Activated CD8-positive, alpha-beta T cell treated with anti-CD3 and anti-CD28 coated beads, Interleukin-2, amount 10 ng/mL, durations not matched to agents 7 days and 5 days (primary cell): ENCODE results near the gene ALG8. TPM values are rescaled to one million over a fixed set of nuclear protein-coding genes. Genes with fewer than 3 reads are reported as not detected.
"Not testable (repeated sequence)": the region's sequence is repeated elsewhere in the genome, so short reads cannot be mapped to it uniquely, and the experiment has no call there.

Experiments used
- ATAC-seq: fragments of 150-1000 bp; cut with Tn5 transposase; one replicate; pipeline ENCODE4 v1.10.0; 2021; ENCODE audit warnings: moderate library complexity
- CTCF ChIA-PET: fragments of 350-600 bp; sonication (Branson Sonifier 250); formaldehyde crosslinking; loops from one replicate; lab custom pipeline; 2021; ENCODE audit warnings: antibody characterized with exemption; lab: Charles Lee
- POLR2A ChIA-PET: fragments of 350-600 bp; sonication (Branson Sonifier 250); formaldehyde crosslinking; loops from one replicate; lab custom pipeline; 2021; ENCODE audit warnings: antibody characterized with exemption; lab: Charles Lee
- DNase-seq: peaks from one replicate; pipeline ENCODE4 v3.0.0-alpha.2; 2020
- H3K27ac Mint-ChIP-seq: one replicate; pipeline ENCODE4 v1.8.0; 2021; ENCODE audit warnings: mild to moderate bottlenecking, mixed read lengths
- H3K27me3 Mint-ChIP-seq: one replicate; pipeline ENCODE4 v1.8.0; 2021; ENCODE audit warnings: low read depth, mixed read lengths
- H3K36me3 Mint-ChIP-seq: one replicate; pipeline ENCODE4 v1.8.0; 2021; ENCODE audit warnings: low read depth, mixed read lengths
- H3K4me1 Mint-ChIP-seq: one replicate; pipeline ENCODE4 v1.8.0; 2021; ENCODE audit warnings: low read depth, mixed read lengths
- H3K4me3 Mint-ChIP-seq: one replicate; pipeline ENCODE4 v1.8.0; 2021; ENCODE audit warnings: mild to moderate bottlenecking, mixed read lengths
- H3K9me3 Mint-ChIP-seq: one replicate; pipeline ENCODE4 v1.8.0; 2022; ENCODE audit warnings: mixed read lengths; ENCODE audit not compliant: insufficient read depth
- total RNA-seq, 2 experiments: library from RNA; stranded (reverse); gene quantifications; one replicate each; pipeline ENCODE4 v1.2.3, GENCODE V29; 2021

ALG8 gene
- total RNA-seq, 2 experiments from 2014 or later: 49.9 to 51.7 TPM

GRCh38 chr11:78086521-78087074, 52.8 kb downstream of the ALG8 start:
- not testable (repeated sequence) for H3K36me3 Mint-ChIP-seq

GRCh38 chr11:78085972-78086371, 53.5 kb downstream of the ALG8 start:
- Mint-ChIP-seq H3K36me3 (no peaks in the 10 kb centered on the region), H3K27me3 (no peaks in the 10 kb centered on the region), H3K9me3 (no peaks in the 10 kb centered on the region), H3K4me3 (no peak overlapping the region), H3K4me1 (peaks cover 16% of the 10 kb centered on the region), H3K27ac (no peak overlapping the region)
- ATAC-seq: no peak
- no peak for DNase-seq
- POLR2A ChIA-PET: no interaction called here
- CTCF ChIA-PET: no interaction called here

More at GRCh38 chr11:78086521-78087074, 52.8 kb downstream of the ALG8 start:
- H3K27me3 Mint-ChIP-seq, H3K9me3 Mint-ChIP-seq, H3K27ac Mint-ChIP-seq, H3K4me1 Mint-ChIP-seq, ATAC-seq, POLR2A ChIA-PET, CTCF ChIA-PET, H3K4me3 Mint-ChIP-seq, DNase-seq: not testable (repeated sequence)

DNA sequence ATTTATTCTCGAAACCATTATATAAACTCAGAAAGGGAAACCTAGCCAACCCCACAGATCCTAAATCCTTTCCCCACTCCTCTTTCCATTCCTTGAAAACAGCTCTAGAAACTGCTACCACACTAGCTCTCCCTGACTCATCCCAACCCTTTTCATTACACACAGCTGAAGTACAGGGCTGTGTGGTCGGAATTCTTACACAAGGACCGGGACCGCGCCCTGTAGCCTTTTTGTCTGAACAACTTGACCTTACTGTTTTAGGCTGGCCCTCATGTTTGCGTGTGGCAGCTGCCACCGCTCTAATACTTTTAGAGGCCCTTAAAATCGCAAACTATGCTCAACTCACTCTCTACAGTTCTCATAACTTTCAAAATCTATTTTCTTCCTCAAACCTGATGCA, 54.9 kb downstream of the ALG8 start:
- H3K27ac Mint-ChIP-seq, CTCF ChIA-PET, DNase-seq, POLR2A ChIA-PET, ATAC-seq, H3K36me3 Mint-ChIP-seq, H3K9me3 Mint-ChIP-seq, H3K27me3 Mint-ChIP-seq, H3K4me3 Mint-ChIP-seq: not testable (repeated sequence)
- H3K4me1 Mint-ChIP-seq: peaks cover 28% of the 10 kb centered on the region

DNA sequence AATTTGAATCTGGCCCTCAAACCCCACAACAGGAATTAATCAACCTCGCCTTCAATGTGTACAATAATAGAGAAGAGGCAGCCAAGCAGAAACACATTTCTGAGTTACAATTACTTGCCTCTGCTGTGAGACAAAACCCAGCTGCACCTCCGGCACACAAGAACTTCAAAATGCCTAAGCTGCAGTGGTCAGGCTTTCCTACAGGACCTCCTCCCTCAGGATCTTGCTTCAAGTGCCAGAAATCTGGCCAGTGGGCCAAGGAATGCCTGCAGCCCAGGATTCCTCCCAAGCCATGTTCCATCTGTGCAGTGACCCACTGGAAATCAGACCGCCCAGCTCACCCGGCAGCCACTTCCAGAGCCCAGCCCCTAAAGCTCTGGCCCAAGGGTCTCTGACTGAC, 56.4 kb downstream of the ALG8 start:
- Mint-ChIP-seq H3K4me3 (no peak overlapping the region), H3K36me3 (peaks cover 4% of the 10 kb centered on the region), H3K9me3 (no peaks in the 10 kb centered on the region), H3K27ac (no peak overlapping the region), H3K4me1 (peaks cover 33% of the 10 kb centered on the region), H3K27me3 (no peaks in the 10 kb centered on the region)
- ATAC-seq (no peak), DNase-seq (no peak)
- ChIA-PET POLR2A (interaction anchor here (0.6 kb wide), 1 partner anchor 56 kb away, joined by 3 read pairs; the partner anchor contains the start of gene ALG8), CTCF (no interaction called here)

DNA sequence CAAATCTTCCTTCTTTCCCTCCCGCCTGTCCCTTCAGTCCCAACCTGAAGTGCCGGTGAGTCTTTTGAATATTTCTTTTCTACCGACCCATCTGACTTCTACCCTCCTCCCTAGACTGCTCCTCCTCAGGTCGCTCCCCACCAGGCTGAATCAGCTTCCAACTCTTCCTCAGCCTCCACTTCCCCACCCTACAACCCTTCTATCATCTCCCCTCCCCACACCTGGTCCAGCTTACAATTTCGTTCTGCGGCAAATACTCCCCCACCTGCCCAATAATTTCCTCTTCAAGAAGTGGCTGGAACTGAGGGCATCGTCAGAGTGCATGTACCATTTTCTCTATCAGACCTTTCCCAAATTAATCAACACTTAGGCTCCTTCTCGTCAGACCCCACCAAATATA, 57.3 kb downstream of the ALG8 start:
- no peak for ATAC-seq
- no peak overlapping the region for H3K4me3 Mint-ChIP-seq

DNA sequence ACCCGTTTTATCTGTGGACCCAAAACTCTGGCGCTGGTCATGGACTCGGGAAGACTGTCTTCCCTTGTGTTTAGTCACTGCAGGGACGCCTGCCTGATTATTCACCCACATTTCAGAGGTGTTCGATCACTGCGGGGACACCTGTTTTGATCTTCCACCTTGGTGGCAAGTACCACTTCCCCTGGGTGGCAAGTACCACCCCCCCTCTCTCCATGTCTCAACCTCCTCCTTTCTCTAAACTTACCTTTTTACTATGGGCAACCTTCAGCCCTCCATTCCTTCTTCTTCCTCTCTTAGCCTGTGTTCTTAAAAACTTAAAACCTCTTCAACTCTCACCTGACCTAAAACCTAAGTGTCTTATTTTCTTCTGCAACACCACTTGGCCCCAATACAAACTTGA, 57.8 kb downstream of the ALG8 start:
- Mint-ChIP-seq H3K4me3 (peak overlapping the region; percentile 92), H3K4me1 (peaks cover 44% of the 10 kb centered on the region), H3K9me3 (no peaks in the 10 kb centered on the region), H3K27ac (peak overlapping the region; percentile 62), H3K36me3 (peaks cover 8% of the 10 kb centered on the region), H3K27me3 (no peaks in the 10 kb centered on the region)
- ATAC-seq (no peak), DNase-seq (peak; percentile 38)
- ChIA-PET POLR2A (no interaction called here), CTCF (no interaction called here)

More for the DNA sequence above, 57.3 kb downstream of the ALG8 start:
- Mint-ChIP-seq H3K4me1 (peaks cover 41% of the 10 kb centered on the region), H3K27me3 (no peaks in the 10 kb centered on the region), H3K27ac (no peak overlapping the region), H3K36me3 (peaks cover 4% of the 10 kb centered on the region), H3K9me3 (no peaks in the 10 kb centered on the region)
- CTCF ChIA-PET: no interaction called here
- POLR2A ChIA-PET: no interaction called here
- DNase-seq: no peak

- DNase-seq (peak; percentile 28), ATAC-seq (no peak)
- Mint-ChIP-seq H3K36me3 (peaks cover 10% of the 10 kb centered on the region), H3K27ac (peak overlapping the region; percentile 62), H3K4me1 (peaks cover 48% of the 10 kb centered on the region), H3K27me3 (no peaks in the 10 kb centered on the region), H3K4me3 (peak overlapping the region; percentile 92), H3K9me3 (no peaks in the 10 kb centered on the region)
- ChIA-PET CTCF (interaction anchor here (0.9 to 1.4 kb wide), 2 partner anchors 12 to 81 kb away, joined by 3 to 5 read pairs; no protein-coding TSS in a partner anchor), POLR2A (interaction anchor here (0.6 to 1.8 kb wide), 4 partner anchors 21 to 55 kb away, joined by 3 to 7 read pairs (median 4); no protein-coding TSS in a partner anchor)
Measured at GRCh38 chr11:78080818-78081495, 58.5 kb downstream of the ALG8 start.

DNA sequence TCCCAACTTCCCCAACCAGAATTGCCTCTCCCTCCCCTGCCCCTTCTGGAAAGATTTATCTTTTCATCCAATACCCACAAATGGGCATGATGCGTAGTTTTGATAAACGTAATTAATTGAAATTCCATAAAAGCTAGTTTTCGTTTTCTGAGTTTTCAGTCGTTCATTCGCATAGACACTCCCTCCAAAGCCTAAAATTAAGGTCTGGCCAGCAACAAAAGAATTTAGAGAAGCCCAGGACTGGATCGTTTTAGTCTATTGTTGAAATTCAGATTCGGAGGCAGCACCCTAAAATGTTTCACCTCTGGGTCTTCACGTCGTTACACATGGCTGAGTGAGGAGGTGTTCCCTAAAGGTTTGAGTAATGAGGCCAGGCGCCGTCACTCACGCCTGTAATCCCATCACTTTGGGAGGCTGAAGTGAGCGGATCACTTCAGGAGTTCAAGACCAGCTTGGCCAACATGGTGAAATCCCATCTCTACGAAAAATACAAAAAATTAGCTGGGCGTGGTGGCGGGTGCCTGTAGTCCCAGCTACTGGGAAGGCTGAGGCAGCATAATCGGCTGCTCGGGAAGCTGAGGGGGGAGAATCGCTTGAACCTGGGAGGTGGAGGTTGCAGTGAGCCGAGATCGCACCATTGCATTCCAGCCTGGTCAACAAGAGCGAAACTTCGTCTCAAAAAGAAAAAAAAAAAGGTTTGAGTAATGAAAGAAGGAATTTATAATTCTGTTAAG, 59.2 kb downstream of the ALG8 start:
- Mint-ChIP-seq H3K9me3 (no peaks in the 10 kb centered on the region), H3K27me3 (no peaks in the 10 kb centered on the region), H3K27ac (peak overlapping the region; percentile 90), H3K36me3 (peaks cover 12% of the 10 kb centered on the region), H3K4me3 (peak overlapping the region; percentile 92), H3K4me1 (peaks cover 53% of the 10 kb centered on the region)
- ATAC-seq: no peak
- ChIA-PET CTCF (interaction anchor here (0.9 to 2.6 kb wide), 3 partner anchors 12 to 80 kb away, joined by 3 to 14 read pairs (median 5); no protein-coding TSS in a partner anchor), POLR2A (interaction anchor here (0.6 to 2.3 kb wide), 7 partner anchors 9 to 59 kb away, joined by 3 to 18 read pairs (median 5); partner anchors contain the start of gene ALG8)
- no peak for DNase-seq

GRCh38 chr11:78079232-78080083, 60.0 kb downstream of the ALG8 start, which contains the start of gene NDUFC2:
Gene NDUFC2, minus strand, starts transcription at chr11:78079862. Its CDS starts 118 bp downstream, at chr11:78079744.
- DNase-seq (peak; percentile 75), ATAC-seq (peak; percentile 82)
- ChIA-PET POLR2A (interaction anchor here (0.7 to 2.3 kb wide), 8 partner anchors 9 to 123 kb away, joined by 3 to 18 read pairs (median 4); partner anchors contain the start of gene ALG8), CTCF (interaction anchor here (1.4 to 2.6 kb wide), 4 partner anchors 34 to 485 kb away, joined by 3 to 14 read pairs (median 8); partner anchors contain the start of gene ALG8)
- Mint-ChIP-seq H3K9me3 (no peaks in the 10 kb centered on the region), H3K4me1 (peaks cover 58% of the 10 kb centered on the region), H3K27ac (peak within 1 kb of the TSS; percentile 90), H3K4me3 (peak within 1 kb of the TSS; percentile 92), H3K27me3 (no peaks in the 10 kb centered on the region), H3K36me3 (peaks cover 16% of the 10 kb centered on the region)

DNA sequence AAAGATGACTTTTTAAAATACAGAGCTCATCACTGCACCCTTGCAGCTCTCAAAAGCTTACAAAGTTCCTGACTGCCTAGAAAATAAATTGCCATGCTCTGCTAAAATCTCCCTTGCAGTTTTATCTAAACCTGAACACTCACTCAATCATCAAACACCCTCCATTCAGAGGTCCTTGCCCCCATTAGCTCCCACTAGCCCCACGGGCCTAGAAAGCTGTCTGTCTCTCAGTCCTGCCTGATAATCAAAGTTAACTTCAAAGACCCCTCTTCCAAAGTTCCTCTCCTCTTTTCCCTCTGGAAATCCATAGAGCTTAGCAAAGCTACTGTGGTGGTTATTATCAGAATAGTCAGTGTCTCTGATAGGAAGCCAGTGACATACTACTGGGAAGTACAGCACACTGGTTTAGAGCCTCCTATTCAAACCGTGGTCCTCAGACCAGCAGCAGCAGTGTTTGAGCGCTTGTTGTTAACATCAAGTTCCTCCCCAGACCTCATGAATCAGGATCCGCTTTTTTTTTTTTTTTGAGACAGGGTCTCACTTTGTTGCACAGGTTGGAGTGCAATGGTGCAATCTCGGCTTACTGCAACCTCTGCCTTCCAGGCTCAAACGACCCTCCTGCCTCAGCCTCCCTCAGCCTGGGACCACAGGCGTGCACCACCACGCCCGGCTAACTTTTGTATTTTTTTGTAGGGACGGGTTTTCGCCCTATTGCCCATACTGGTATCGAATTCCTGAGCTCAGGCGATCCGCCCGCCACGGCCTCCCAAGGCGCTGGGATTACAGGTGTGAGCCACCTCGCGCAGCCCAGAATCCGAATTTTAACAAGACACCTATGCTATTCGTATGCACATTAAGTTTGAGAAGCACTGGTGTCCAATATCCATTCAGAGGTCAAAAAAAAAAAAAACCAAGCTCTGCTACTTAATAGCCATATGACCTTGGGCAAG, 60.9 kb downstream of the ALG8 start:
- H3K9me3 Mint-ChIP-seq: no peaks in the 10 kb centered on the region
- ChIA-PET POLR2A (interaction anchor here (0.6 to 2.3 kb wide), 8 partner anchors 8 to 193 kb away, joined by 3 to 18 read pairs (median 3); partner anchors contain the start of genes ALG8 and INTS4), CTCF (interaction anchor here (0.7 to 2.6 kb wide), 5 partner anchors 15 to 486 kb away, joined by 3 to 14 read pairs (median 9); partner anchors contain the start of gene ALG8)
- ATAC-seq (no peak), DNase-seq (no peak)
- H3K36me3 Mint-ChIP-seq: peaks cover 20% of the 10 kb centered on the region
- no peaks in the 10 kb centered on the region for H3K27me3 Mint-ChIP-seq
- peak overlapping the region; percentile 90 for H3K27ac Mint-ChIP-seq
- peaks cover 58% of the 10 kb centered on the region for H3K4me1 Mint-ChIP-seq
- H3K4me3 Mint-ChIP-seq: peak overlapping the region; percentile 92
